HepG2 (cell line): Measurements from ENCODE around the gene ZNF213. TPM values are rescaled to one million over a fixed set of nuclear protein-coding genes. Genes with fewer than 3 reads are reported as not detected.
A peak's percentile ranks its signal among the peaks of the same experiment; 100 is the strongest.

Source experiments
- EP300 ChIP-seq, 3 experiments: sonication (generic) in 1 of 3; formaldehyde crosslinking in 1 of 3; IDR thresholded peaks; 2 replicates each; pipeline versions ENCODE4 v1.5.1 to v1.6.1; 2011 to 2020; ENCODE audit warnings: low read depth in 2 of 3, low read length in 2 of 3, borderline replicate concordance in 1 of 3, improper control_type of control experiment in 1 of 3, mild to moderate bottlenecking in 1 of 3, missing genetic modification reagents in 1 of 3, moderate library complexity in 1 of 3
- HNRNPL ChIP-seq: fragments of 200-400 bp; formaldehyde crosslinking; IDR thresholded peaks from 2 replicates; pipeline ENCODE4 v1.6.1; 2017; ENCODE audit warnings: mild to moderate bottlenecking, low read depth, low read length
- PLRG1 ChIP-seq: fragments of 450-650 bp; conservative IDR thresholded peaks from 2 replicates; pipeline ENCODE4 v1.6.1; 2016
- SALL1 ChIP-seq: sonication (generic); formaldehyde crosslinking; IDR thresholded peaks from 2 replicates; pipeline ENCODE4 v1.8.0; 2022; ENCODE audit warnings: mild to moderate bottlenecking, missing genetic modification reagents
- SATB2 ChIP-seq: sonication (generic); formaldehyde crosslinking; IDR thresholded peaks from 2 replicates; pipeline ENCODE4 v1.5.0; 2020; ENCODE audit warnings: missing genetic modification reagents
- SETDB1 ChIP-seq: sonication (generic); formaldehyde crosslinking; IDR thresholded peaks from 2 replicates; pipeline ENCODE4 v1.5.1; 2020; ENCODE audit warnings: missing genetic modification reagents, mild to moderate bottlenecking, borderline replicate concordance
- SIX4 ChIP-seq: sonication (generic); formaldehyde crosslinking; IDR thresholded peaks from 2 replicates; pipeline ENCODE4 v1.4.0; 2020; ENCODE audit warnings: missing genetic modification reagents
- ZNF136 ChIP-seq: sonication (generic); formaldehyde crosslinking; IDR thresholded peaks from 2 replicates; pipeline ENCODE4 v1.8.1; 2022; ENCODE audit warnings: low read depth, mild to moderate bottlenecking, moderate library complexity, missing genetic modification reagents
- ZNF205 ChIP-seq: IDR thresholded peaks from 2 replicates; pipeline ENCODE4 v1.6.1; 2018; ENCODE audit warnings: missing biosample characterization, missing genetic modification reagents
- ZNF326 ChIP-seq: sonication (generic); formaldehyde crosslinking; IDR thresholded peaks from 2 replicates; pipeline ENCODE4 v1.4.0; 2020; ENCODE audit warnings: missing genetic modification reagents, borderline replicate concordance
- ZNF331 ChIP-seq: sonication (generic); formaldehyde crosslinking; IDR thresholded peaks from 2 replicates; pipeline ENCODE4 v1.4.0; 2020; ENCODE audit warnings: missing genetic modification reagents
- ZNF383 ChIP-seq: sonication (generic); formaldehyde crosslinking; IDR thresholded peaks from 2 replicates; pipeline ENCODE4 v1.4.0; 2020; ENCODE audit warnings: missing genetic modification reagents, mild to moderate bottlenecking, borderline replicate concordance
- ZNF430 ChIP-seq: sonication (generic); formaldehyde crosslinking; IDR thresholded peaks from 2 replicates; pipeline ENCODE4 v1.9.0; 2021; ENCODE audit warnings: mild to moderate bottlenecking, missing genetic modification reagents
- ZNF607 ChIP-seq: sonication (generic); formaldehyde crosslinking; IDR thresholded peaks from 2 replicates; pipeline ENCODE4 v1.5.1; 2020; ENCODE audit warnings: missing genetic modification reagents, mild to moderate bottlenecking, borderline replicate concordance
- polyA plus RNA-seq, 8 experiments: library from polyadenylated mRNA; depleted of rRNA in 3 of 8; stranded (reverse) in 7 of 8; unstranded in 1 of 8; fragments of >200 nt; fragmentation: Illumina TruSeq in 4 of 8; extraction: Trizol in 4 of 8; gene quantifications; 2 replicates each; pipeline versions ENCODE4 v1.2.1 to v1.2.3, GENCODE V29; 2011 to 2016; ENCODE audit warnings: low read depth in 4 of 8, missing spikeins in 1 of 8, mixed read lengths in 1 of 8; ENCODE audit not compliant: insufficient read depth in 1 of 8
- total RNA-seq, 5 experiments: library from RNA; depleted of rRNA; stranded (reverse); fragments of >200 nt; fragmentation: Illumina TruSeq; extraction: Trizol; gene quantifications; 2 replicates each; pipeline ENCODE4 v1.2.3, GENCODE V29; 2016; ENCODE audit warnings: low read depth in 1 of 5
- TF ChIP-seq, protein P1 (sequence below): IDR thresholded peaks from 2 replicates; pipeline ENCODE4 v1.6.1; 2018; ENCODE audit warnings: missing genetic modification reagents, mild to moderate bottlenecking, missing compliant biosample characterization
- TF ChIP-seq, protein P2 (sequence below): sonication (generic); formaldehyde crosslinking; conservative IDR thresholded peaks from 2 replicates; pipeline ENCODE4 v1.4.0; 2020; ENCODE audit warnings: missing genetic modification reagents
- TF ChIP-seq, protein P3 (sequence below): sonication (generic); formaldehyde crosslinking; IDR thresholded peaks from 2 replicates; pipeline ENCODE4 v1.4.0; 2020; ENCODE audit warnings: mild to moderate bottlenecking, missing genetic modification reagents

The ZNF213 gene
- total and polyA plus RNA-seq, 2 of the 13 experiments (the other 11 are each of a cell fraction or from before 2014, with no cell fraction given) = 0.59 to 0.97 TPM

DNA sequence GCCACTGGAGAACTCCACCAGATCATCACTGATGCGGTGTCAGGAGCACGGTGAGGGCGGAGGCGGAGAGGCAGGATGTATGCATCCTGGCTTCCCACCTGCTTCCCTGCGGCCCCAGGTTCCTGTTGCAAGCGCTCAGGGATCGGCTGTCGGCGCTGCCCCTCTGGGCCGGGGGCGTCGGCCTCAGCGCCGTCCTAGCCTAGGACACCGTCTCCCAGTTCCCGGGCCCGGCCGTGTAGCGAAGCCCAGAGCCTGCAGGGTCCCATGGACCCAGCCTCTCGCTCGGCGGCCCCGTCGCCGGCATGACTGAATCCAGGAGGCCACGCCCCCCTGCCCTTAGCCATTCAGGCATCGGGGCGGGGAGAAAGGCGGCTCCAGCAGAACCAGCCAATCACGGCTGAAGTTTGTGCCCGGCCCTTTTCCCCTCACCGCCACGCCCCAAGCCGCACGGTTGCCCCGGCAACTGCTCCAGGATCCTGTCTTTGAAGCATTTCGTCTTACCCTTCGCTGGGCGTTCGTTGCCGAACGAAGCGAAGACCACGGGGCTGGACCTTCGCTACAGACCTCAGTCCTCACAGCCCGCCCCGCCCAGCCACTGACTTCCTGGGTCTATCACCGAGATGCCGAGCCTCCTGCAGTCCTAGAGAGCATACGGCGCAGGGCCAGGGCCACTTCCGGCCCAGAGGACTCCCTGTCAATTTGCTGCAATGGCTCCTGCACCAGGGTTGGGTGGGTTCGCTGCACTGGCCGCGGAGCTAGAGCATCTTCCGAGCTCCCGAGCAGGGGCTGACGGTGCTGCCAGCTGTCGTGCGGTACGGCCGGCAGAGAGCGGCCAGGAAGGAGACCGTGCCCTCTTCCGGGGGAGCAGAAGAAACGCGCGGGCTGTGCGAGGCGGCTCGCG, 10.6 kb upstream of the ZNF213 start (continued):
- TF ChIP-seq, protein P1, sequence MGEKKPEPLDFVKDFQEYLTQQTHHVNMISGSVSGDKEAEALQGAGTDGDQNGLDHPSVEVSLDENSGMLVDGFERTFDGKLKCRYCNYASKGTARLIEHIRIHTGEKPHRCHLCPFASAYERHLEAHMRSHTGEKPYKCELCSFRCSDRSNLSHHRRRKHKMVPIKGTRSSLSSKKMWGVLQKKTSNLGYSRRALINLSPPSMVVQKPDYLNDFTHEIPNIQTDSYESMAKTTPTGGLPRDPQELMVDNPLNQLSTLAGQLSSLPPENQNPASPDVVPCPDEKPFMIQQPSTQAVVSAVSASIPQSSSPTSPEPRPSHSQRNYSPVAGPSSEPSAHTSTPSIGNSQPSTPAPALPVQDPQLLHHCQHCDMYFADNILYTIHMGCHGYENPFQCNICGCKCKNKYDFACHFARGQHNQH (CRISPR knock-in tag) = no peak
- TF ChIP-seq SATB2 (CRISPR knock-in tag) (no peak), ZNF607 (CRISPR knock-in tag) (0 out of 2 replicates have a peak, but pooled peaks have one; percentile 30), PLRG1 (no peak), SALL1 (CRISPR knock-in tag) (peak; percentile 67), SETDB1 (CRISPR knock-in tag) (no peak), HNRNPL (no peak), SIX4 (CRISPR knock-in tag) (no peak), ZNF326 (CRISPR knock-in tag) (no peak; the same call in 1 of the 2 replicates), ZNF136 (CRISPR knock-in tag) (no peak), EP300 (IDR thresholded peaks at IDR 0.05; ENCODE audit: low read depth in 2 of 2, low read length in 2 of 2) (no peak), EP300 (CRISPR knock-in tag; IDR thresholded peaks at IDR 0.05; ENCODE audit: borderline replicate concordance) (no peak), ZNF383 (CRISPR knock-in tag) (no peak), ZNF430 (CRISPR knock-in tag) (no peak; the same call in 1 of the 2 replicates), ZNF205 (CRISPR knock-in tag) (0 out of 2 replicates have a peak, but pooled peaks have one; percentile 27), ZNF331 (CRISPR knock-in tag) (0 out of 2 replicates have a peak, but pooled peaks have one; percentile 25)
- TF ChIP-seq, protein P2, sequence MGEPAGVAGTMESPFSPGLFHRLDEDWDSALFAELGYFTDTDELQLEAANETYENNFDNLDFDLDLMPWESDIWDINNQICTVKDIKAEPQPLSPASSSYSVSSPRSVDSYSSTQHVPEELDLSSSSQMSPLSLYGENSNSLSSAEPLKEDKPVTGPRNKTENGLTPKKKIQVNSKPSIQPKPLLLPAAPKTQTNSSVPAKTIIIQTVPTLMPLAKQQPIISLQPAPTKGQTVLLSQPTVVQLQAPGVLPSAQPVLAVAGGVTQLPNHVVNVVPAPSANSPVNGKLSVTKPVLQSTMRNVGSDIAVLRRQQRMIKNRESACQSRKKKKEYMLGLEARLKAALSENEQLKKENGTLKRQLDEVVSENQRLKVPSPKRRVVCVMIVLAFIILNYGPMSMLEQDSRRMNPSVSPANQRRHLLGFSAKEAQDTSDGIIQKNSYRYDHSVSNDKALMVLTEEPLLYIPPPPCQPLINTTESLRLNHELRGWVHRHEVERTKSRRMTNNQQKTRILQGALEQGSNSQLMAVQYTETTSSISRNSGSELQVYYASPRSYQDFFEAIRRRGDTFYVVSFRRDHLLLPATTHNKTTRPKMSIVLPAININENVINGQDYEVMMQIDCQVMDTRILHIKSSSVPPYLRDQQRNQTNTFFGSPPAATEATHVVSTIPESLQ (CRISPR knock-in tag) = no peak
- TF ChIP-seq, protein P3, sequence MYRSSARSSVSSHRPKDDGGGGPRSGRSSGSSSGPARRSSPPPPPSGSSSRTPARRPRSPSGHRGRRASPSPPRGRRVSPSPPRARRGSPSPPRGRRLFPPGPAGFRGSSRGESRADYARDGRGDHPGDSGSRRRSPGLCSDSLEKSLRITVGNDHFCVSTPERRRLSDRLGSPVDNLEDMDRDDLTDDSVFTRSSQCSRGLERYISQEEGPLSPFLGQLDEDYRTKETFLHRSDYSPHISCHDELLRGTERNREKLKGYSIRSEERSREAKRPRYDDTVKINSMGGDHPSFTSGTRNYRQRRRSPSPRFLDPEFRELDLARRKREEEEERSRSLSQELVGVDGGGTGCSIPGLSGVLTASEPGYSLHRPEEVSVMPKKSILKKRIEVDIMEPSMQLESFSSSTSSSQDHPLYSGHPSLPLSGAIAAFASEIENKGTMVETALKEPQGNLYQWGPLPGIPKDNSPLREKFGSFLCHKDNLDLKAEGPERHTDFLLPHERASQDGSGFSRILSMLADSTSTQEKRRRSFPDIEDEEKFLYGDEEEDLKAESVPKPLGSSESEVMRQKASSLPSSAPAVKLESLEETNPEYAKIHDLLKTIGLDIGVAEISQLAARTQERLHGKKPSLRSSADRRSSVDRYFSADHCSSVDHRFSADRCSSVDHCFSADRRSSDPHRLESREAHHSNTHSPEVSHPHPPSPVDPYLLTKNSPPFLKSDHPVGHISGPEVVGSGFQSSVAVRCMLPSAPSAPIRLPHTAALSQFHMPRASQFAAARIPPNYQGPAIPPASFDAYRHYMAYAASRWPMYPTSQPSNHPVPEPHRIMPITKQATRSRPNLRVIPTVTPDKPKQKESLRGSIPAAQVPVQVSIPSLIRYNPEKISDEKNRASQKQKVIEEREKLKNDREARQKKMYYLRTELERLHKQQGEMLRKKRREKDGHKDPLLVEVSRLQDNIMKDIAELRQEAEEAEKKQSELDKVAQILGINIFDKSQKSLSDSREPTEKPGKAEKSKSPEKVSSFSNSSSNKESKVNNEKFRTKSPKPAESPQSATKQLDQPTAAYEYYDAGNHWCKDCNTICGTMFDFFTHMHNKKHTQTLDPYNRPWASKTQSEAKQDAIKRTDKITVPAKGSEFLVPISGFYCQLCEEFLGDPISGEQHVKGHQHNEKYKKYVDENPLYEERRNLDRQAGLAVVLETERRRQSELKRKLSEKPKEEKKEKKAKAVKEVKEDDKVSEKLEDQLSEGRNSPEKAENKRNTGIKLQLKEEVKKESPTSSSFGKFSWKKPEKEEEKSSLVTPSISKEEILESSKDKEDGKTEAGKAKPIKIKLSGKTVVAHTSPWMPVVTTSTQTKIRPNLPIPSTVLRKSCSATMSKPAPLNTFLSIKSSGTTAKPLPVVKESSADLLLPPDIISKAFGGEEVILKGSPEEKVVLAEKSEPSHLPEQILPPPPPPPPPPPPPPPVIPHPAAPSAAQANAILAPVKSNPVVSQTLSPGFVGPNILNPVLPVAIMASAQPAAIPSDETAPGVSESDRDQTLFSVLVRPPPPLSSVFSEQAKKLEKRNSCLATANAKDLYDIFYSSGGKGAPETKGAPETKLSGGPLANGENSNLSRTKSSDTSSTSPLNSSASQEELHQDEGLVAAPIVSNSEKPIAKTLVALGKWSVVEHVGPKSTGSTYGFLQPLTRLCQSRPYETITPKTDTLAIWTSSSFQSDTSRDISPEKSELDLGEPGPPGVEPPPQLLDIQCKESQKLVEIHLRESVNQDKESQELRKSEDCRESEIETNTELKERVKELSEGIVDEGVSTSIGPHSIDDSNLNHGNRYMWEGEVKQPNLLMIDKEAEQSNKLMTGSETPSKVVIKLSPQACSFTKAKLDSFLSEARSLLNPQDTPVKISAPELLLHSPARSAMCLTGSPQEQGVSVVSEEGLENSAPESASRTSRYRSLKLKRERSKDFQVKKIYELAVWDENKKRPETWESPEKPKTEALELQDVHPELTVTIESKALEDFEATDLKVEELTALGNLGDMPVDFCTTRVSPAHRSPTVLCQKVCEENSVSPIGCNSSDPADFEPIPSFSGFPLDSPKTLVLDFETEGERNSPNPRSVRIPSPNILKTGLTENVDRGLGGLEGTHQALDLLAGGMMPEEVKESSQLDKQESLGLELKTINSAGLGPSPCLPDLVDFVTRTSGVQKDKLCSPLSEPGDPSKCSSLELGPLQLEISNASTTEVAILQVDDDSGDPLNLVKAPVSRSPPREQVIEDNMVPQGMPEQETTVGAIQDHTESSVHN (CRISPR knock-in tag) = no peak
